ENCODE measurements around the gene DNMT1.

GRCh38 chr19:10110076-10110971, 84.4 kb downstream of the DNMT1 start:
- TF ChIP-seq, protein P1, sequence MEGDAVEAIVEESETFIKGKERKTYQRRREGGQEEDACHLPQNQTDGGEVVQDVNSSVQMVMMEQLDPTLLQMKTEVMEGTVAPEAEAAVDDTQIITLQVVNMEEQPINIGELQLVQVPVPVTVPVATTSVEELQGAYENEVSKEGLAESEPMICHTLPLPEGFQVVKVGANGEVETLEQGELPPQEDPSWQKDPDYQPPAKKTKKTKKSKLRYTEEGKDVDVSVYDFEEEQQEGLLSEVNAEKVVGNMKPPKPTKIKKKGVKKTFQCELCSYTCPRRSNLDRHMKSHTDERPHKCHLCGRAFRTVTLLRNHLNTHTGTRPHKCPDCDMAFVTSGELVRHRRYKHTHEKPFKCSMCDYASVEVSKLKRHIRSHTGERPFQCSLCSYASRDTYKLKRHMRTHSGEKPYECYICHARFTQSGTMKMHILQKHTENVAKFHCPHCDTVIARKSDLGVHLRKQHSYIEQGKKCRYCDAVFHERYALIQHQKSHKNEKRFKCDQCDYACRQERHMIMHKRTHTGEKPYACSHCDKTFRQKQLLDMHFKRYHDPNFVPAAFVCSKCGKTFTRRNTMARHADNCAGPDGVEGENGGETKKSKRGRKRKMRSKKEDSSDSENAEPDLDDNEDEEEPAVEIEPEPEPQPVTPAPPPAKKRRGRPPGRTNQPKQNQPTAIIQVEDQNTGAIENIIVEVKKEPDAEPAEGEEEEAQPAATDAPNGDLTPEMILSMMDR (IDR thresholded peaks at IDR 0.05) = no peak
- no peak for TF ChIP-seq POLR2A (IDR thresholded peaks at IDR 0.05)
